Calu3 (cell line): ENCODE measurements around the gene TAF15. TPM values are rescaled to one million over a fixed set of nuclear protein-coding genes. Genes with fewer than 3 reads are reported as not detected.

Source experiments
- BruUV-seq: library from RNA; stranded (reverse); fragments of 400-500 nt; replicated peaks from 2 replicates; lab custom pipeline; 2021; lab: Mats Ljungman, UMichigan
- CTCF ChIA-PET: fragments of 300-600 bp; sonication (Branson Sonifier 250); formaldehyde crosslinking; loops from one replicate; lab custom pipeline; 2022; ENCODE audit warnings: antibody characterized with exemption; lab: Charles Lee
- DNase-seq: peaks from one replicate; pipeline ENCODE4 v3.0.0; 2022
- H3K27ac Mint-ChIP-seq: one replicate; pipeline ENCODE4 v1.8.0; 2022; ENCODE audit warnings: mixed read lengths; ENCODE audit not compliant: unreplicated experiment
- H3K27me3 Mint-ChIP-seq: one replicate; pipeline ENCODE4 v1.8.0; 2022; ENCODE audit warnings: mixed read lengths; ENCODE audit not compliant: unreplicated experiment
- H3K36me3 Mint-ChIP-seq: one replicate; pipeline ENCODE4 v1.8.0; 2022; ENCODE audit warnings: mild to moderate bottlenecking, moderate library complexity, mixed read lengths; ENCODE audit not compliant: insufficient read depth, unreplicated experiment
- H3K4me1 Mint-ChIP-seq: one replicate; pipeline ENCODE4 v1.8.0; 2022; ENCODE audit warnings: mild to moderate bottlenecking, low read depth, mixed read lengths; ENCODE audit not compliant: unreplicated experiment
- H3K4me3 Mint-ChIP-seq: one replicate; pipeline ENCODE4 v1.8.0; 2022; ENCODE audit warnings: mild to moderate bottlenecking, low read depth, moderate library complexity, mixed read lengths; ENCODE audit not compliant: unreplicated experiment
- H3K9me3 Mint-ChIP-seq: one replicate; pipeline ENCODE4 v1.8.0; 2022; ENCODE audit warnings: low read depth, mixed read lengths; ENCODE audit not compliant: unreplicated experiment
- CTCF ChIP-seq: fragments of 200-600 bp; IDR thresholded peaks from one replicate; pipeline ENCODE4 v1.8.0; 2022; ENCODE audit warnings: antibody characterized with exemption; ENCODE audit not compliant: unreplicated experiment
- intact Hi-C: fragments of 100-400 bp; cut with micrococcal nuclease; formaldehyde crosslinking; loops from one replicate; pipeline ENCODE4 v1.10.0; 2022; ENCODE audit not compliant: unreplicated experiment
- total RNA-seq: library from RNA; stranded (reverse); gene quantifications from 2 replicates; pipeline ENCODE4 v1.2.3, GENCODE V29; 2022

The TAF15 gene
- total RNA-seq, 1 experiment from 2014 or later: 286 TPM

- DNase-seq: no peak
- TF ChIP-seq CTCF: no peak
- Mint-ChIP-seq H3K27me3 (no peaks in the 10 kb centered on the region), H3K4me3 (no peak overlapping the region), H3K4me1 (no peaks in the 10 kb centered on the region), H3K9me3 (no peaks in the 10 kb centered on the region), H3K36me3 (peaks cover 84% of the 10 kb centered on the region), H3K27ac (no peak overlapping the region)
- intact Hi-C loops: no loop called here
- TSS peak; percentile 77 for BruUV-seq
- CTCF ChIA-PET: no interaction called here
These were observed 35.3 kb downstream of the TAF15 start for GRCh38 chr17:35844547-35844946.

- H3K4me1 Mint-ChIP-seq: no peaks in the 10 kb centered on the region
- H3K27me3 Mint-ChIP-seq: no peaks in the 10 kb centered on the region
- no peak for DNase-seq
- no peak overlapping the region for H3K27ac Mint-ChIP-seq
- TF ChIP-seq CTCF: no peak
- H3K9me3 Mint-ChIP-seq: no peaks in the 10 kb centered on the region
- peaks cover 78% of the 10 kb centered on the region for H3K36me3 Mint-ChIP-seq
- no peak overlapping the region for H3K4me3 Mint-ChIP-seq
- intact Hi-C loops: no loop called here
- no TSS peak for BruUV-seq
- CTCF ChIA-PET: no interaction called here
These were observed 36.9 kb downstream of the TAF15 start for GRCh38 chr17:35846055-35846809.

GRCh38 chr17:35847006-35847405 lies 37.7 kb downstream of the TAF15 start:
- H3K27ac Mint-ChIP-seq: no peak overlapping the region
- CTCF ChIA-PET: no interaction called here
- intact Hi-C loops: no loop called here
- H3K9me3 Mint-ChIP-seq: no peaks in the 10 kb centered on the region
- no TSS peak for BruUV-seq
- H3K4me1 Mint-ChIP-seq: no peaks in the 10 kb centered on the region
- no peak for TF ChIP-seq CTCF
- H3K36me3 Mint-ChIP-seq: peaks cover 76% of the 10 kb centered on the region
- no peaks in the 10 kb centered on the region for H3K27me3 Mint-ChIP-seq
- DNase-seq: no peak
- no peak overlapping the region for H3K4me3 Mint-ChIP-seq

- Mint-ChIP-seq H3K36me3 (peaks cover 76% of the 10 kb centered on the region), H3K27ac (peak overlapping the region; percentile 66), H3K27me3 (no peaks in the 10 kb centered on the region), H3K4me3 (no peak overlapping the region), H3K9me3 (no peaks in the 10 kb centered on the region), H3K4me1 (no peaks in the 10 kb centered on the region)
- no peak for DNase-seq
- TF ChIP-seq CTCF: no peak
- no TSS peak for BruUV-seq
- intact Hi-C loops: no loop called here
- CTCF ChIA-PET: no interaction called here
These were observed 38.5 kb downstream of the TAF15 start for GRCh38 chr17:35847633-35848373.
